ENCODE measurements around the gene SPSB4. TPM values are rescaled to one million over a fixed set of nuclear protein-coding genes. Genes with fewer than 3 reads are reported as not detected.

The SPSB4 gene
- total and polyA plus RNA-seq, 2 donors (not counting 1 experiment from before 2014, with no cell fraction given) = not detected

DNA sequence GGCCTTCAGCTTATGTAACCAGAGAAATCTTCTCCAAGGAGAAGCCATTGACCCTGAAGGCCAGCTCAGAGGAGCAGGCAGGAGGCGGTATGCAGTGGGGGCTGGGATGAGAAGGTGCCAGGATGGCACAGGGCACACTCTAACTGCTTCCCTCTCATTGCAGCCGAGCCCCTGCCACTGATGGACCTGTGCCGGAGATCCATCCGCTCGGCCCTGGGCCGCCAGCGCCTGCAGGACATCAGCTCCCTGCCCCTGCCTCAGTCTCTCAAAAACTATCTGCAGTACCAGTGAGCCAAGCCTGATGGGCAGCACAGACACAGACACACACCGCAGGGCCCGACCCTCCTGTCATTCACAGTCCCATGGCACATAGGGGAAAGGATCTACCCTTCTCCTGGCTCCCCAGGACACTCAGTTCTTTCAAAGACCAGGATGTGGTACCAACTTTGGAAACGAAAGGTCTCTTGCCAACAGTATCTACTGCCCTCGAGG lies 95.9 kb downstream of the SPSB4 start:
- no peaks in the 10 kb centered on the region for H3K79me2 ChIP-seq (ENCODE audit: control insufficient read depth, insufficient read depth, low read length)
- TF ChIP-seq CTCF (IDR thresholded peaks at IDR 0.05) = no peak
- no peak for TF ChIP-seq EZH2 (IDR thresholded peaks at IDR 0.05; ENCODE audit: borderline replicate concordance, insufficient read depth, low read depth, low read length, poor library complexity, severe bottlenecking)
- intact Hi-C loops (cut with micrococcal nuclease) = no loop called here
- H4K20me1 ChIP-seq (ENCODE audit: control insufficient read depth, insufficient read depth, low read length, poor library complexity, severe bottlenecking) = no peaks in the 10 kb centered on the region
- H2AFZ ChIP-seq (ENCODE audit: insufficient read depth, low read depth, low read length, poor library complexity, severe bottlenecking) = no peak overlapping the region
- H3K4me3 ChIP-seq (ENCODE audit: control extremely low read depth in 1 of 5, extremely low read depth in 1 of 5, insufficient read depth in 1 of 5, low read depth in 2 of 5, low read length in 4 of 5) = no peak overlapping the region
- DNase-seq (no peak), ATAC-seq (ENCODE audit: low read depth) (no peak)
- no peak overlapping the region for H3K4me3 Mint-ChIP-seq
- H3K27me3 ChIP-seq (replicated peaks in 1 of 4; ENCODE audit: control extremely low read depth in 1 of 4, control insufficient read depth in 3 of 4, insufficient read depth in 4 of 4, low read length in 3 of 4) = peaks cover 0 to 4% (median 0%) of the 10 kb centered on the region in 4 experiments
- POLR2A ChIA-PET = no interaction called here
- H3K4me2 ChIP-seq (replicated peaks; ENCODE audit: low read depth, low read length, poor library complexity, severe bottlenecking) = no peak overlapping the region
- CTCF ChIA-PET = no interaction called here
- H3K4me1 Mint-ChIP-seq = no peaks in the 10 kb centered on the region
- WGBS (ENCODE audit: insufficient coverage) = 85% methylated on average over 11 of the region's 11 CpGs
- H3K27me3 Mint-ChIP-seq = peaks cover 28% of the 10 kb centered on the region
- H3K4me1 ChIP-seq (ENCODE audit: control insufficient read depth in 2 of 2, insufficient read depth in 2 of 2, low read length in 2 of 2) = no peaks in the 10 kb centered on the region
- no peak overlapping the region for H3K27ac Mint-ChIP-seq
- peaks cover 9% of the 10 kb centered on the region for H3K9me3 Mint-ChIP-seq (ENCODE audit: insufficient read depth)
- H3K36me3 ChIP-seq (replicated peaks in 1 of 2; ENCODE audit: control extremely low read depth in 1 of 2, control insufficient read depth in 1 of 2, extremely low read depth in 1 of 2, insufficient read depth in 2 of 2, low read length in 1 of 2) = no peaks in the 10 kb centered on the region
- peaks cover 0 to 7% (median 0%) of the 10 kb centered on the region in 3 donors for H3K9me3 ChIP-seq (ENCODE audit: control extremely low read depth in 1 of 3, control insufficient read depth in 2 of 3, insufficient read depth in 1 of 3, low read length in 2 of 3)
- H3K27ac ChIP-seq (ENCODE audit: low read length in 2 of 2) = no peak overlapping the region
- no peak overlapping the region for H3K9ac ChIP-seq (ENCODE audit: low read length)

- no peaks in the 10 kb centered on the region for H3K36me3 ChIP-seq (replicated peaks in 1 of 2; ENCODE audit: control extremely low read depth in 1 of 2, control insufficient read depth in 1 of 2, extremely low read depth in 1 of 2, insufficient read depth in 2 of 2, low read length in 1 of 2)
- ChIA-PET POLR2A (no interaction called here), CTCF (no interaction called here)
- peaks cover 23% of the 10 kb centered on the region for H3K27me3 Mint-ChIP-seq
- peaks cover 0 to 4% (median 0%) of the 10 kb centered on the region in 4 experiments for H3K27me3 ChIP-seq (replicated peaks in 1 of 4; ENCODE audit: control extremely low read depth in 1 of 4, control insufficient read depth in 3 of 4, insufficient read depth in 4 of 4, low read length in 3 of 4)
- no peaks in the 10 kb centered on the region for H4K20me1 ChIP-seq (ENCODE audit: control insufficient read depth, insufficient read depth, low read length, poor library complexity, severe bottlenecking)
- H3K4me3 Mint-ChIP-seq = no peak overlapping the region
- H3K9me3 Mint-ChIP-seq (ENCODE audit: insufficient read depth) = peaks cover 4% of the 10 kb centered on the region
- no peak overlapping the region for H3K4me2 ChIP-seq (replicated peaks; ENCODE audit: low read depth, low read length, poor library complexity, severe bottlenecking)
- no peak for ATAC-seq (ENCODE audit: low read depth)
- H3K79me2 ChIP-seq (ENCODE audit: control insufficient read depth, insufficient read depth, low read length) = no peaks in the 10 kb centered on the region
- DNase-seq = no peak
- peaks cover 0 to 7% (median 0%) of the 10 kb centered on the region in 3 donors for H3K9me3 ChIP-seq (ENCODE audit: control extremely low read depth in 1 of 3, control insufficient read depth in 2 of 3, insufficient read depth in 1 of 3, low read length in 2 of 3)
- no peak overlapping the region for H2AFZ ChIP-seq (ENCODE audit: insufficient read depth, low read depth, low read length, poor library complexity, severe bottlenecking)
- H3K4me3 ChIP-seq (ENCODE audit: control extremely low read depth in 1 of 5, extremely low read depth in 1 of 5, insufficient read depth in 1 of 5, low read depth in 2 of 5, low read length in 4 of 5) = no peak overlapping the region
- no peaks in the 10 kb centered on the region for H3K4me1 Mint-ChIP-seq
- no peaks in the 10 kb centered on the region for H3K4me1 ChIP-seq (ENCODE audit: control insufficient read depth in 2 of 2, insufficient read depth in 2 of 2, low read length in 2 of 2)
- no peak overlapping the region for H3K27ac ChIP-seq (ENCODE audit: low read length in 2 of 2)
- intact Hi-C loops (cut with micrococcal nuclease) = no loop called here
- H3K27ac Mint-ChIP-seq = no peak overlapping the region
- TF ChIP-seq CTCF (IDR thresholded peaks at IDR 0.05) = no peak
- WGBS (ENCODE audit: insufficient coverage) = 94% methylated on average over 8 of the region's 9 CpGs
- no peak overlapping the region for H3K9ac ChIP-seq (ENCODE audit: low read length)
Observed at GRCh38 chr3:141147657-141148056, 96.5 kb downstream of the SPSB4 start.
